ENCODE results near the gene KIAA1958.

GRCh38 chr9:112620388-112620787 is 133.8 kb downstream of the KIAA1958 start:
- TF ChIP-seq CTCF (IDR thresholded peaks at IDR 0.05) (no peak), EZH2 (IDR thresholded peaks at IDR 0.05; ENCODE audit: borderline replicate concordance, insufficient read depth, low read depth, low read length, poor library complexity, severe bottlenecking) (no peak)
